Keratinocyte (primary cell): ENCODE data around the gene SCP2D1. TPM values are rescaled to one million over a fixed set of nuclear protein-coding genes. Genes with fewer than 3 reads are reported as not detected.
"Not testable (repeated sequence)": the region's sequence is repeated elsewhere in the genome, so short reads cannot be mapped to it uniquely, and the experiment has no call there.

Source experiments
- DNase-seq: peaks from one replicate; pipeline ENCODE4 v3.0.0-alpha.2; 2011; ENCODE audit warnings: low read depth, missing footprints, low spot score
- FAIRE-seq: peaks from 2 replicates; lab custom pipeline; 2011; peaks lifted over from hg19 to GRCh38; lab: Jason Lieb, UNC
- H2AFZ ChIP-seq: 2 replicates; pipeline ENCODE4 v1.6.0; 2012; ENCODE audit warnings: low read length, control low read depth, inconsistent platforms; ENCODE audit not compliant: control insufficient read depth
- H3K27ac ChIP-seq: 2 replicates; pipeline ENCODE4 v1.5.1; 2011; ENCODE audit warnings: low read length; ENCODE audit not compliant: control insufficient read depth, insufficient read depth
- H3K27me3 ChIP-seq: 3 replicates; pipeline ENCODE4 v1.6.0; 2011; ENCODE audit warnings: low read length; ENCODE audit not compliant: control insufficient read depth, insufficient read depth; ENCODE audit errors: extremely low read depth
- H3K36me3 ChIP-seq, 2 experiments: 2 replicates in 1 of 2; 3 replicates in 1 of 2; pipeline ENCODE4 v1.5.1; 2011; ENCODE audit warnings: low read length in 2 of 2, mild to moderate bottlenecking in 1 of 2; ENCODE audit not compliant: control insufficient read depth in 2 of 2, insufficient read depth in 2 of 2; ENCODE audit errors: extremely low read depth in 1 of 2
- H3K4me1 ChIP-seq: 3 replicates; pipeline ENCODE4 v1.5.1; 2011; ENCODE audit warnings: low read length; ENCODE audit not compliant: control insufficient read depth, insufficient read depth; ENCODE audit errors: extremely low read depth
- H3K4me2 ChIP-seq: 3 replicates; pipeline ENCODE4 v1.6.0; 2011; ENCODE audit warnings: low read depth, low read length; ENCODE audit not compliant: control insufficient read depth, insufficient read depth; ENCODE audit errors: extremely low read depth
- H3K4me3 ChIP-seq, 3 experiments: fragments of 200-600 bp in 1 of 3; sonication (generic) in 1 of 3; 2 replicates in 2 of 3; 3 replicates in 1 of 3; pipeline ENCODE4 v1.5.1; 2011 to 2016; ENCODE audit warnings: low read length in 3 of 3, mild to moderate bottlenecking in 3 of 3, control low read depth in 2 of 3, inconsistent platforms in 1 of 3, low read depth in 1 of 3, mixed read lengths in 1 of 3, mixed run types in 1 of 3, moderate library complexity in 1 of 3; ENCODE audit not compliant: control insufficient read depth in 2 of 3, insufficient read depth in 2 of 3; ENCODE audit errors: extremely low read depth in 1 of 3
- H3K79me2 ChIP-seq: 2 replicates; pipeline ENCODE4 v1.6.0; 2012; ENCODE audit warnings: low read length; ENCODE audit not compliant: control insufficient read depth, insufficient read depth
- H3K9ac ChIP-seq: 3 replicates; pipeline ENCODE4 v1.6.0; 2011; ENCODE audit warnings: low read length; ENCODE audit not compliant: control insufficient read depth, insufficient read depth; ENCODE audit errors: extremely low read depth
- H3K9me1 ChIP-seq: 3 replicates; pipeline ENCODE4 v1.6.0; 2011; ENCODE audit warnings: low read length; ENCODE audit not compliant: control insufficient read depth, insufficient read depth; ENCODE audit errors: extremely low read depth
- H3K9me3 ChIP-seq: 2 replicates; pipeline ENCODE4 v1.5.1; 2012; ENCODE audit warnings: low read depth, low read length; ENCODE audit not compliant: control insufficient read depth
- H4K20me1 ChIP-seq: 3 replicates; pipeline ENCODE4 v1.6.0; 2011; ENCODE audit warnings: low read length; ENCODE audit not compliant: control insufficient read depth, insufficient read depth; ENCODE audit errors: extremely low read depth
- CTCF ChIP-seq, 3 experiments: IDR thresholded peaks in 1 of 3; conservative IDR thresholded peaks in 1 of 3; optimal IDR thresholded peaks in 1 of 3; 2 replicates in 2 of 3; 3 replicates in 1 of 3; pipeline versions ENCODE3 to v1.5.1; 2011; ENCODE audit warnings: low read length in 3 of 3, mild to moderate bottlenecking in 3 of 3, moderate library complexity in 2 of 3, control low read depth in 1 of 3, inconsistent platforms in 1 of 3; ENCODE audit not compliant: insufficient read depth in 2 of 3; ENCODE audit errors: extremely low read depth in 1 of 3
- EZH2 ChIP-seq: IDR thresholded peaks from one replicate; pipeline ENCODE4 v1.6.1; 2012; ENCODE audit warnings: inconsistent platforms, mild to moderate bottlenecking, low read length, moderate library complexity
- dilution Hi-C: fragments of 300-500 bp; cut with MboI; formaldehyde crosslinking; loops from one replicate; pipeline ENCODE4 v1.7.0; 2020; ENCODE audit warnings: low sequenced_read_pairs; ENCODE audit not compliant: extremely low pct_ligation_motif_present
- polyA plus RNA-seq, 5 experiments: library from polyadenylated mRNA; depleted of rRNA in 3 of 5; stranded (reverse) in 3 of 5; stranded (forward) in 1 of 5; unstranded in 1 of 5; fragments of >200 nt; gene quantifications; 1 replicate in 1 of 5; 2 replicates in 3 of 5; 3 replicates in 1 of 5; pipeline versions ENCODE4 v1.2.1 to v1.2.3, GENCODE V29; 2011 to 2012; ENCODE audit warnings: missing spikeins in 2 of 5, low read depth in 1 of 5, low replicate concordance in 1 of 5

The SCP2D1 gene
- polyA plus RNA-seq, 1 donor (not counting 4 experiments of a cell fraction or from before 2014, with no cell fraction given) = not detected

GRCh38 chr20:18783385-18783959 lies 30.1 kb upstream of the SCP2D1 start:
- Histone ChIP-seq H3K9me1 (no peaks in the 10 kb centered on the region), H3K79me2 (no peaks in the 10 kb centered on the region), H3K4me3 (no peak overlapping the region), H3K9ac (no peak overlapping the region), H3K9me3 (no peaks in the 10 kb centered on the region), H2AFZ (no peak overlapping the region), H3K27ac (no peak overlapping the region), H3K4me1 (no peaks in the 10 kb centered on the region), H3K4me2 (no peak overlapping the region), H3K36me3 (no peaks in the 10 kb centered on the region), H4K20me1 (no peaks in the 10 kb centered on the region), H3K27me3 (no peaks in the 10 kb centered on the region)
- no peak for FAIRE-seq
- dilution Hi-C loops = no loop called here
- TF ChIP-seq EZH2 (no peak), CTCF (optimal IDR thresholded peaks at IDR 0.05 in 1 of 3, IDR thresholded peaks at IDR 0.05 in 1 of 3, conservative IDR thresholded peaks at IDR 0.05 in 1 of 3; ENCODE audit: extremely low read depth in 1 of 3, insufficient read depth in 2 of 3, low read length in 3 of 3) (no peak)
- DNase-seq = no peak

DNA sequence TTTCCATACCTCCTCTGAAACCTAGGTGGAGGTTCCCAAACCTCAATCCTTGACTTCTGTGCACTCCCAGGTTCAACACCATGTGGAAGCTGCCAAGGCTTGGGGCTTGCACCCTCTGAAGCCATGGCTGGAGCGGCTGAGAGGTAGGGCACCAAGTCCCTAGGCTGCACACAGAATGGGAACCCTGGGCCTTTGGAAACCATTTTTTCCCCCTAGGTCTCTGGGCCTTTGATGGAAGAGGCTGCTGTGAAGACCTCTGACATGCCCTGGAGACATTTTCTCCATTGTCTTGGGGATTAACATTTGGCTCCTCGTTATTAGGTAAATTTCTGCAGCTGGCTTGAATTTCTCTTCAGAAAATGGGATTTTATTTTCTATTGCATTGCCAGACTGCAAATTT lies 26.5 kb upstream of the SCP2D1 start:
- H3K9me1 ChIP-seq, H3K4me2 ChIP-seq, H3K27ac ChIP-seq, H3K9ac ChIP-seq, H4K20me1 ChIP-seq, dilution Hi-C loops, H3K36me3 ChIP-seq, H3K4me1 ChIP-seq, FAIRE-seq, DNase-seq, H3K4me3 ChIP-seq, H3K27me3 ChIP-seq, H3K9me3 ChIP-seq, H3K79me2 ChIP-seq, H2AFZ ChIP-seq: not testable (repeated sequence)

GRCh38 chr20:18788021-18788420 lies 25.6 kb upstream of the SCP2D1 start:
- H3K36me3 ChIP-seq = no peaks in the 10 kb centered on the region

More at GRCh38 chr20:18788021-18788420, 25.6 kb upstream of the SCP2D1 start:
- dilution Hi-C loops = no loop called here
- Histone ChIP-seq H3K4me3 (no peak overlapping the region), H3K27me3 (no peaks in the 10 kb centered on the region), H4K20me1 (no peaks in the 10 kb centered on the region), H3K9me3 (no peaks in the 10 kb centered on the region), H3K79me2 (no peaks in the 10 kb centered on the region), H3K4me2 (no peak overlapping the region), H3K27ac (no peak overlapping the region), H3K4me1 (no peaks in the 10 kb centered on the region), H3K9ac (no peak overlapping the region), H2AFZ (no peak overlapping the region), H3K9me1 (no peaks in the 10 kb centered on the region)
- DNase-seq (no peak), FAIRE-seq (no peak)
- TF ChIP-seq CTCF (optimal IDR thresholded peaks at IDR 0.05 in 1 of 3, IDR thresholded peaks at IDR 0.05 in 1 of 3, conservative IDR thresholded peaks at IDR 0.05 in 1 of 3; ENCODE audit: extremely low read depth in 1 of 3, insufficient read depth in 2 of 3, low read length in 3 of 3) (no peak), EZH2 (no peak)
